SK-N-MC (cell line): ENCODE data around the gene SACS.

Experiments
- EZH2 ChIP-seq: fragments of 200-600 bp; sonication (generic); IDR thresholded peaks from one replicate; pipeline ENCODE4 v1.6.1; 2017; ENCODE audit warnings: antibody characterized with exemption
- FOXP2 ChIP-seq: optimal IDR thresholded peaks from 2 replicates; pipeline ENCODE3; 2011; ENCODE audit warnings: mild to moderate bottlenecking, moderate library complexity; ENCODE audit not compliant: insufficient read depth; ENCODE audit errors: extremely low read length, control extremely low read depth
- POLR2AphosphoS5 ChIP-seq: IDR thresholded peaks from 2 replicates; pipeline ENCODE4 v1.6.1; 2012; ENCODE audit warnings: mild to moderate bottlenecking, low read depth, low read length, borderline replicate concordance

DNA sequence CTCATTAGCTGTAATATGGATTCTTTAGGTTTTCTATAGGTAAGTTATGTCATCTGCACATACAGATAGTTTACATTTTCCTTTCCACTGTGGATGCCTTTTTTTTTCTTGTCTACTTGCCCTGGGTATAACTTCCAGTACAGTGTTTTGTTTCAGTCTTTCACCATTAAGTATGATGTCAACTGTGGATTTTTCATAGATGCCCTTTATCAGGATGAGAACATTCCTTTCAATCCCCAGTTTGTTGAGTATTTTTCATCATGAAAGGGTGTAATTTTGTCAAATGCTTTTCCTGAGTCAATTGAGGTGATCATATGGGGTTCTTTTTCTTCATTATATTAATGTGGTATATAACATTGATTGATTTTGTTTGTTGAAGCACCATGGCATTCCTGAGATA lies 43.6 kb upstream of the SACS start:
- TF ChIP-seq EZH2 (no peak), POLR2AphosphoS5 (no peak), FOXP2 (no peak)
